ENCODE measurements around the gene ZNF775. TPM values are rescaled to one million over a fixed set of nuclear protein-coding genes. Genes with fewer than 3 reads are reported as not detected.

Gene ZNF775
- polyA plus RNA-seq, 1 experiment: 2.2 TPM

DNA sequence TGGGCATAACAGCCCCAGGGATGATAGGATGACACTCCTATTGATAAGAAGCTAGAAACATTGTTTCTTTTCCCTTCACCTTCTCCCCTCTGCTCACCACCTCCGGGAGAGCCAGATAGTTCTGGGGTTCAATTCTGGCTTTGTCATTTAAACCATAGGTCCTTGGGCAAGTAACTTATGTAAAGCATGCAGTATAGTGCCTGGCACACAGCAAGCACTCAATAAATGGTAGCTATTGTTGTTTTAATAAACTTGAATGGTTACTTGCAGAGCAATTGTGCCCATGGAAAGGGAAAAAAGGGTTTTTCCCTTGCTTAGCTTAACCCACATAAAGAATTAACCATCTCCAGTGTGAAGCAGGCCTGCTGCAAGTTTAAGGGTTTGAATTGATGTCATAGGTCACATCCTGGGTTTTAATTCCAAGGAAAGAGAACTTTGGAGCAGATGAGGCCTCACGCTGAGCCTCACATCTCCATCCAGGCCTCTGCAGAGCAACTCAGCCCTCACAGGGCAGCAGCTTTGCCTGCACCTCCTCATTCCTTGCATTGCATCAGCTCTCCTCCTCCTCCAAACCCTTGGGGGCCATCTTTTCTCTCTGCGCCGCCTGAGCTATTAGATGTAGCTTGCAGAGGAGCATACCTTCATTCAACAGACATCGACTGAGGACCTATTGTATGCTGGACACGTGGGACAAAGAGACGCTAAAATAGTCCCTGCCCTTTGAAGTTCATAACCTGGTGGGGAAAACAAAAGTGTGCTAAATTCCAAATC is 22.9 kb downstream of the ZNF775 start:
- TF ChIP-seq, protein P1, sequence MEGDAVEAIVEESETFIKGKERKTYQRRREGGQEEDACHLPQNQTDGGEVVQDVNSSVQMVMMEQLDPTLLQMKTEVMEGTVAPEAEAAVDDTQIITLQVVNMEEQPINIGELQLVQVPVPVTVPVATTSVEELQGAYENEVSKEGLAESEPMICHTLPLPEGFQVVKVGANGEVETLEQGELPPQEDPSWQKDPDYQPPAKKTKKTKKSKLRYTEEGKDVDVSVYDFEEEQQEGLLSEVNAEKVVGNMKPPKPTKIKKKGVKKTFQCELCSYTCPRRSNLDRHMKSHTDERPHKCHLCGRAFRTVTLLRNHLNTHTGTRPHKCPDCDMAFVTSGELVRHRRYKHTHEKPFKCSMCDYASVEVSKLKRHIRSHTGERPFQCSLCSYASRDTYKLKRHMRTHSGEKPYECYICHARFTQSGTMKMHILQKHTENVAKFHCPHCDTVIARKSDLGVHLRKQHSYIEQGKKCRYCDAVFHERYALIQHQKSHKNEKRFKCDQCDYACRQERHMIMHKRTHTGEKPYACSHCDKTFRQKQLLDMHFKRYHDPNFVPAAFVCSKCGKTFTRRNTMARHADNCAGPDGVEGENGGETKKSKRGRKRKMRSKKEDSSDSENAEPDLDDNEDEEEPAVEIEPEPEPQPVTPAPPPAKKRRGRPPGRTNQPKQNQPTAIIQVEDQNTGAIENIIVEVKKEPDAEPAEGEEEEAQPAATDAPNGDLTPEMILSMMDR (IDR thresholded peaks at IDR 0.05; ENCODE audit: low read depth, low read length): no peak
- H3K27ac ChIP-seq (ENCODE audit: low read depth, low read length): no peak overlapping the region
- POLR2A ChIA-PET: no interaction called here

DNA sequence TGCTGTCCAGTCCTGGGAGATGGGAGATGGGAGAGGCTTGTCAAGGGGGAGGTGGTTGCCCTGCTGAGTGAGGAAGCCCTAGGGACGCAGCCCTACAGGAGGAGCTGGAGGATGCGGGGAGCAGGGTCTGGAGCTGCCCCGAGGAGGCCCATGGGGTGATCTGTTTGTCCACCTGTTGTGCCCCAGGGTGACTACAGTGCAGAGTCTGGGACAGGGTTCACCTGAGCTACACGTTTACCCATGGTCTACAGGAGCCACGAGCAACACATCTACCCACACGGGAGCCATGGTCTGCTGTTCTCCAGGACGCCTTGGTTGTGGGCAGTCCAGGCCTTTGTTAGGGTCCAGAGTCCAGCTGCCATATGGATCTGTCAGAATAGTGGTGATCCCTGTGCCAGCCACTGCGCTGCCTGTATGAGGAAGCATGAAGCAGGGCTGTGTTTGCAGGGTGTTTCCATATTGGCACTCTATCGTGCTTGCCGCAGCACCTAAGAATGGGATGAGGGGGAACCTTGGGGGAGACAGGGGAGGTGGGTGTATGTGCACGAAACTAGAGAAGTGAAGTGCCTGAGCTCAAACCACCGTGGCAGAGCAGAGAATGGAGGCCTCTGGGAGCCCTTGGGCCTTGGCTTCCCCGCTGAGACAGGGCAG is 23.7 kb downstream of the ZNF775 start:
- no peak overlapping the region for H3K27ac ChIP-seq (ENCODE audit: low read depth, low read length)
- H3K4me3 ChIP-seq (ENCODE audit: low read depth, low read length): no peak overlapping the region
- DNase-seq (ENCODE audit: low read depth, low spot score): no peak
- TF ChIP-seq, protein P1 (IDR thresholded peaks at IDR 0.05; ENCODE audit: low read depth, low read length): no peak
- CTCF ChIA-PET: interaction anchor here (0.8 kb wide), 1 partner anchor 563 kb away, joined by 3 read pairs; no protein-coding TSS in a partner anchor
- H3K9me3 ChIP-seq (ENCODE audit: control insufficient read depth, insufficient read depth, low read length): no peaks in the 10 kb centered on the region; the same call in 1 of the 2 replicates
- H3K27me3 ChIP-seq (ENCODE audit: control insufficient read depth, insufficient read depth, low read length): no peaks in the 10 kb centered on the region
- POLR2A ChIA-PET: no interaction called here

More for the DNA sequence above, 22.9 kb downstream of the ZNF775 start:
- no peak for DNase-seq (ENCODE audit: low read depth, low spot score)
- H3K9me3 ChIP-seq (ENCODE audit: control insufficient read depth, insufficient read depth, low read length): no peaks in the 10 kb centered on the region
- H3K4me3 ChIP-seq (ENCODE audit: low read depth, low read length): no peak overlapping the region
- no peaks in the 10 kb centered on the region for H3K27me3 ChIP-seq (ENCODE audit: control insufficient read depth, insufficient read depth, low read length)
- CTCF ChIA-PET: interaction anchor here (0.6 kb wide), 1 partner anchor 13 kb away, joined by 3 read pairs; no protein-coding TSS in a partner anchor

GRCh38 chr7:150403376-150404171 is 24.4 kb downstream of the ZNF775 start:
- Histone ChIP-seq H3K27me3 (ENCODE audit: control insufficient read depth, insufficient read depth, low read length) (no peaks in the 10 kb centered on the region), H3K27ac (ENCODE audit: low read depth, low read length) (no peak overlapping the region), H3K4me3 (ENCODE audit: low read depth, low read length) (no peak overlapping the region), H3K9me3 (ENCODE audit: control insufficient read depth, insufficient read depth, low read length) (no peaks in the 10 kb centered on the region; the same call in 1 of the 2 replicates)
- DNase-seq (ENCODE audit: low read depth, low spot score): no peak
- ChIA-PET CTCF (interaction anchor here (0.8 to 2.5 kb wide), 4 partner anchors 12 to 564 kb away, joined by 3 to 9 read pairs (median 4); no protein-coding TSS in a partner anchor), POLR2A (no interaction called here)
- TF ChIP-seq, protein P1 (IDR thresholded peaks at IDR 0.05; ENCODE audit: low read depth, low read length): no peak

GRCh38 chr7:150404172-150404804 is 25.2 kb downstream of the ZNF775 start:
- POLR2A ChIA-PET: interaction anchor here (0.6 to 1.7 kb wide), 3 partner anchors 15 to 58 kb away, joined by 3 read pairs; no protein-coding TSS in a partner anchor
- DNase-seq (ENCODE audit: low read depth, low spot score): no peak

More at GRCh38 chr7:150404172-150404804, 25.2 kb downstream of the ZNF775 start:
- TF ChIP-seq, protein P1 (IDR thresholded peaks at IDR 0.05; ENCODE audit: low read depth, low read length): no peak
- Histone ChIP-seq H3K27ac (ENCODE audit: low read depth, low read length) (peak overlapping the region; percentile 73), H3K9me3 (ENCODE audit: control insufficient read depth, insufficient read depth, low read length) (no peaks in the 10 kb centered on the region; the same call in 1 of the 2 replicates), H3K27me3 (ENCODE audit: control insufficient read depth, insufficient read depth, low read length) (no peaks in the 10 kb centered on the region), H3K4me3 (ENCODE audit: low read depth, low read length) (peak overlapping the region; percentile 68)
- CTCF ChIA-PET: interaction anchor here (1.0 to 2.5 kb wide), 3 partner anchors 13 to 34 kb away, joined by 3 to 9 read pairs (median 5); no protein-coding TSS in a partner anchor
